ENCODE data around the gene RAB8A. TPM values are rescaled to one million over a fixed set of nuclear protein-coding genes. Genes with fewer than 3 reads are reported as not detected.

Gene RAB8A
- total and polyA plus RNA-seq, 2 of the 8 experiments (the other 6 are each of a cell fraction or from before 2014, with no cell fraction given), result 65.8 to 97.0 TPM

DNA sequence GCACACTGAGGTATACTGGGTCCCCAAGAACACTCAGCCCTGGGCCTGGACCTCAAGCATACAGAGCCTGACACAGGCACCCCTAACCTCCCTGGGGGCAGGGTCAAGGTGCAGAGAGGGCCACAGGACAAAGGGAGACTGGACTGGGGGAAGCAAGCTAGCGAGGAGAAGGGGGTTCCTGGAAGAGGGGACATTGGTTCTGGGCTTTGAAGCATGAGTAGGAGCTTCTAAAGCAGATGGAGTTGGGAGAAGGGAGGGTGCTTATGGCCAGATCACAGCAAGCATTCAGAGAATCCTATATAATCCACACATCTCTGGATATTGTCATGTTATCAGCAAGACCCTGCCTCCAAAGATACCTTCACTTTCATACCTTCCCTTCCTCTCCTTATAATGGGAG, 58.4 kb downstream of the RAB8A start:
- no peak overlapping the region for H3K18ac ChIP-seq (ENCODE audit: extremely low read depth, low read length)
- no peak overlapping the region for H2AFZ ChIP-seq (ENCODE audit: low read length)
- no peak overlapping the region for H3K14ac ChIP-seq (ENCODE audit: insufficient read length)
- H3K4me2 ChIP-seq (ENCODE audit: insufficient read depth in 1 of 2, low read depth in 2 of 2, low read length in 2 of 2), result no peak overlapping the region
- H3K36me3 ChIP-seq (ENCODE audit: control insufficient read depth in 2 of 4, insufficient read depth in 4 of 4, low read length in 3 of 4), result no peaks in the 10 kb centered on the region
- H3K23ac ChIP-seq (ENCODE audit: insufficient read length), result no peak overlapping the region
- H3K4me3 ChIP-seq (ENCODE audit: extremely low read depth in 1 of 4, insufficient read depth in 2 of 4, low read depth in 3 of 4, low read length in 4 of 4), result no peak overlapping the region
- TF ChIP-seq BACH1 (IDR thresholded peaks at IDR 0.05; ENCODE audit: low read length) (no peak), CBX8 (IDR thresholded peaks at IDR 0.05; ENCODE audit: borderline replicate concordance, low read depth, low read length) (no peak), CREB1 (IDR thresholded peaks at IDR 0.05) (no peak), HDAC6 (IDR thresholded peaks at IDR 0.05; ENCODE audit: low read depth, low read length) (no peak), RNF2 (IDR thresholded peaks at IDR 0.05; ENCODE audit: borderline replicate concordance, low read depth, low read length, missing control alignments, poor library complexity, severe bottlenecking) (no peak), KDM1A (IDR thresholded peaks at IDR 0.05; ENCODE audit: borderline replicate concordance, low read length) (no peak)
- TF ChIP-seq, protein P1, sequence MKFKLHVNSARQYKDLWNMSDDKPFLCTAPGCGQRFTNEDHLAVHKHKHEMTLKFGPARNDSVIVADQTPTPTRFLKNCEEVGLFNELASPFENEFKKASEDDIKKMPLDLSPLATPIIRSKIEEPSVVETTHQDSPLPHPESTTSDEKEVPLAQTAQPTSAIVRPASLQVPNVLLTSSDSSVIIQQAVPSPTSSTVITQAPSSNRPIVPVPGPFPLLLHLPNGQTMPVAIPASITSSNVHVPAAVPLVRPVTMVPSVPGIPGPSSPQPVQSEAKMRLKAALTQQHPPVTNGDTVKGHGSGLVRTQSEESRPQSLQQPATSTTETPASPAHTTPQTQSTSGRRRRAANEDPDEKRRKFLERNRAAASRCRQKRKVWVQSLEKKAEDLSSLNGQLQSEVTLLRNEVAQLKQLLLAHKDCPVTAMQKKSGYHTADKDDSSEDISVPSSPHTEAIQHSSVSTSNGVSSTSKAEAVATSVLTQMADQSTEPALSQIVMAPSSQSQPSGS (IDR thresholded peaks at IDR 0.05; ENCODE audit: low read length), result no peak
- TF ChIP-seq, protein P2, sequence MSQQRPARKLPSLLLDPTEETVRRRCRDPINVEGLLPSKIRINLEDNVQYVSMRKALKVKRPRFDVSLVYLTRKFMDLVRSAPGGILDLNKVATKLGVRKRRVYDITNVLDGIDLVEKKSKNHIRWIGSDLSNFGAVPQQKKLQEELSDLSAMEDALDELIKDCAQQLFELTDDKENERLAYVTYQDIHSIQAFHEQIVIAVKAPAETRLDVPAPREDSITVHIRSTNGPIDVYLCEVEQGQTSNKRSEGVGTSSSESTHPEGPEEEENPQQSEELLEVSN (IDR thresholded peaks at IDR 0.05), result no peak
- no peak overlapping the region for H2BK12ac ChIP-seq (ENCODE audit: low read depth, low read length)
- no peaks in the 10 kb centered on the region for H4K20me1 ChIP-seq (replicated peaks in 1 of 2; ENCODE audit: control insufficient read depth in 1 of 2, insufficient read depth in 2 of 2, low read length in 2 of 2)
- no peak overlapping the region for H2BK15ac ChIP-seq (ENCODE audit: low read length)
- no peak overlapping the region for H2BK120ac ChIP-seq (replicated peaks; ENCODE audit: low read depth, low read length)
- DNase-seq (ENCODE audit: low read depth in 1 of 2, low spot score in 2 of 2) (no peak), FAIRE-seq (no peak)
- H3K79me2 ChIP-seq (ENCODE audit: control insufficient read depth in 1 of 2, insufficient read depth in 2 of 2, low read length in 2 of 2), result no peaks in the 10 kb centered on the region
- no peaks in the 10 kb centered on the region for H3K23me2 ChIP-seq (ENCODE audit: low read depth, low read length)
- H3K27me3 ChIP-seq (replicated peaks in 1 of 4; ENCODE audit: control insufficient read depth in 3 of 4, extremely low read depth in 1 of 4, insufficient read depth in 3 of 4, low read length in 3 of 4), result no peaks in the 10 kb centered on the region
- H3K9ac ChIP-seq (replicated peaks in 1 of 4; ENCODE audit: extremely low read depth in 1 of 4, low read depth in 3 of 4, low read length in 3 of 4), result no peak overlapping the region
- H3K9me3 ChIP-seq (ENCODE audit: insufficient read depth in 2 of 2, low read depth in 1 of 2, low read length in 1 of 2), result peaks cover 3 to 4% of the 10 kb centered on the region in 2 experiments; a peak in 3 of 4 replicates
- no peak overlapping the region for H2AK5ac ChIP-seq (ENCODE audit: low read depth, low read length)
- no peak overlapping the region for H3K27ac ChIP-seq (ENCODE audit: low read depth, low read length)
- H4K5ac ChIP-seq (ENCODE audit: insufficient read length, low read depth, low read length), result no peak overlapping the region
- no peak overlapping the region for H2BK20ac ChIP-seq (ENCODE audit: low read length)
- H2BK5ac ChIP-seq (ENCODE audit: low read depth, low read length), result no peak overlapping the region
- ChIA-PET CTCF (ENCODE audit: partially characterized antibody) (interaction anchor here (1.8 kb wide), 1 partner anchor 10 kb away, joined by 3 read pairs; no protein-coding TSS in a partner anchor), POLR2A (ENCODE audit: partially characterized antibody) (interaction anchor here (1.6 kb wide), 1 partner anchor 94 kb away, joined by 3 read pairs; the partner anchor contains the start of gene TPM4)
- H3K79me1 ChIP-seq (ENCODE audit: low read depth, low read length), result no peaks in the 10 kb centered on the region
- H3K4me1 ChIP-seq (replicated peaks in 1 of 4; ENCODE audit: control insufficient read depth in 3 of 4, insufficient read depth in 4 of 4, low read length in 3 of 4), result no peaks in the 10 kb centered on the region
- 73% methylated on average over 1 of the region's 1 CpG; no CpG with 5 or more reads in 1 of the 2 experiments for WGBS, 2 experiments (ENCODE audit: extremely low coverage in 1 of 2, insufficient coverage in 1 of 2, insufficient read length in 1 of 2, insufficient replicate concordance in 2 of 2, low coverage in 1 of 2, low lambda C conversion rate in 2 of 2, missing lambda C conversion rate in 1 of 2)
- no peak overlapping the region for H3K56ac ChIP-seq (replicated peaks; ENCODE audit: insufficient read length, low read depth, low read length)
- no peak overlapping the region for H4K8ac ChIP-seq (ENCODE audit: extremely low read depth, insufficient read depth, low read length)
- H3K4ac ChIP-seq (replicated peaks; ENCODE audit: insufficient read length, low read depth, low read length), result no peak overlapping the region
- no peak overlapping the region for H4K91ac ChIP-seq (replicated peaks; ENCODE audit: insufficient read length, low read length)

Measured in H1 (cell line).